ENCODE measurements around the gene TRPV6. TPM values are rescaled to one million over a fixed set of nuclear protein-coding genes. Genes with fewer than 3 reads are reported as not detected.

TRPV6 gene
- total RNA-seq, 2 donors from 2014 or later, result not detected

- H3K4me1 Mint-ChIP-seq, result peaks cover 2% of the 10 kb centered on the region
- H3K27me3 Mint-ChIP-seq, result peaks cover 64% of the 10 kb centered on the region
- H3K36me3 Mint-ChIP-seq (ENCODE audit: low read depth), result peaks cover 2% of the 10 kb centered on the region
- no peak for ATAC-seq
- no peaks in the 10 kb centered on the region for H3K9me3 ChIP-seq (ENCODE audit: control insufficient read depth, low read length, poor library complexity, severe bottlenecking)
- H3K27ac Mint-ChIP-seq, result peak overlapping the region; percentile 70
- no peak overlapping the region for H3K4me3 Mint-ChIP-seq
- no peak for DNase-seq
Observed at GRCh38 chr7:142916508-142916907, 31.0 kb upstream of the TRPV6 start.

- peaks cover 5% of the 10 kb centered on the region for H3K36me3 Mint-ChIP-seq (ENCODE audit: low read depth)
- no peaks in the 10 kb centered on the region for H3K9me3 ChIP-seq (ENCODE audit: control insufficient read depth, low read length, poor library complexity, severe bottlenecking)
- no peak overlapping the region for H3K27ac Mint-ChIP-seq
- peaks cover 74% of the 10 kb centered on the region for H3K27me3 Mint-ChIP-seq
- no peak overlapping the region for H3K4me3 Mint-ChIP-seq
- peaks cover 2% of the 10 kb centered on the region for H3K4me1 Mint-ChIP-seq
- DNase-seq (no peak), ATAC-seq (no peak)
Observed at GRCh38 chr7:142915315-142915714, 29.8 kb upstream of the TRPV6 start.

- Mint-ChIP-seq H3K27ac (no peak overlapping the region), H3K4me3 (no peak overlapping the region), H3K27me3 (peaks cover 84% of the 10 kb centered on the region), H3K36me3 (ENCODE audit: low read depth) (peaks cover 5% of the 10 kb centered on the region), H3K4me1 (peaks cover 3% of the 10 kb centered on the region)
- ATAC-seq (no peak), DNase-seq (no peak)
- H3K9me3 ChIP-seq (ENCODE audit: control insufficient read depth, low read length, poor library complexity, severe bottlenecking), result no peaks in the 10 kb centered on the region
Observed at GRCh38 chr7:142914121-142914520, 28.6 kb upstream of the TRPV6 start.

- Mint-ChIP-seq H3K27me3 (peaks cover 84% of the 10 kb centered on the region), H3K4me1 (peaks cover 7% of the 10 kb centered on the region), H3K36me3 (ENCODE audit: low read depth) (peaks cover 7% of the 10 kb centered on the region), H3K4me3 (no peak overlapping the region), H3K27ac (no peak overlapping the region)
- H3K9me3 ChIP-seq (ENCODE audit: control insufficient read depth, low read length, poor library complexity, severe bottlenecking), result no peaks in the 10 kb centered on the region
- DNase-seq (no peak), ATAC-seq (no peak)
Observed at GRCh38 chr7:142913566-142913965, 28.0 kb upstream of the TRPV6 start.

- no peaks in the 10 kb centered on the region for H3K9me3 ChIP-seq (ENCODE audit: control insufficient read depth, low read length, poor library complexity, severe bottlenecking)
- no peak for ATAC-seq
- H3K4me3 Mint-ChIP-seq, result no peak overlapping the region
- H3K27me3 Mint-ChIP-seq, result peaks cover 84% of the 10 kb centered on the region
- H3K36me3 Mint-ChIP-seq (ENCODE audit: low read depth), result peaks cover 7% of the 10 kb centered on the region
- no peak overlapping the region for H3K27ac Mint-ChIP-seq
- DNase-seq, result no peak
- peaks cover 7% of the 10 kb centered on the region for H3K4me1 Mint-ChIP-seq
Observed at GRCh38 chr7:142913051-142913450, 27.5 kb upstream of the TRPV6 start.

GRCh38 chr7:142910481-142910880 lies 24.9 kb upstream of the TRPV6 start:
- no peaks in the 10 kb centered on the region for H3K9me3 ChIP-seq (ENCODE audit: control insufficient read depth, low read length, poor library complexity, severe bottlenecking)
- Mint-ChIP-seq H3K4me1 (peaks cover 7% of the 10 kb centered on the region), H3K27me3 (peaks cover 88% of the 10 kb centered on the region), H3K36me3 (ENCODE audit: low read depth) (peaks cover 5% of the 10 kb centered on the region), H3K4me3 (no peak overlapping the region), H3K27ac (no peak overlapping the region)
- no peak for ATAC-seq
- DNase-seq, result no peak

- peaks cover 5% of the 10 kb centered on the region for H3K36me3 Mint-ChIP-seq (ENCODE audit: low read depth)
- no peak overlapping the region for H3K4me3 Mint-ChIP-seq
- H3K27me3 Mint-ChIP-seq, result peaks cover 83% of the 10 kb centered on the region
- H3K9me3 ChIP-seq (ENCODE audit: control insufficient read depth, low read length, poor library complexity, severe bottlenecking), result no peaks in the 10 kb centered on the region
- ATAC-seq (no peak), DNase-seq (no peak)
- H3K27ac Mint-ChIP-seq, result no peak overlapping the region
- H3K4me1 Mint-ChIP-seq, result peaks cover 7% of the 10 kb centered on the region
Observed at GRCh38 chr7:142910031-142910433, 24.5 kb upstream of the TRPV6 start.

GRCh38 chr7:142908921-142909890 lies 23.7 kb upstream of the TRPV6 start:
- H3K27me3 Mint-ChIP-seq, result peaks cover 76% of the 10 kb centered on the region

GRCh38 chr7:142908290-142908689 lies 22.7 kb upstream of the TRPV6 start:
- Mint-ChIP-seq H3K4me1 (peaks cover 7% of the 10 kb centered on the region), H3K27me3 (peaks cover 67% of the 10 kb centered on the region), H3K4me3 (no peak overlapping the region), H3K27ac (no peak overlapping the region), H3K36me3 (ENCODE audit: low read depth) (peaks cover 5% of the 10 kb centered on the region)
- ATAC-seq, result no peak
- no peak for DNase-seq
- no peaks in the 10 kb centered on the region for H3K9me3 ChIP-seq (ENCODE audit: control insufficient read depth, low read length, poor library complexity, severe bottlenecking)

More at GRCh38 chr7:142908921-142909890, 23.7 kb upstream of the TRPV6 start:
- H3K9me3 ChIP-seq (ENCODE audit: control insufficient read depth, low read length, poor library complexity, severe bottlenecking), result no peaks in the 10 kb centered on the region
- Mint-ChIP-seq H3K4me3 (no peak overlapping the region), H3K27ac (no peak overlapping the region), H3K4me1 (peaks cover 7% of the 10 kb centered on the region), H3K36me3 (ENCODE audit: low read depth) (peaks cover 5% of the 10 kb centered on the region)
- peak; percentile 64 for ATAC-seq
- no peak for DNase-seq

GRCh38 chr7:142906643-142907042 lies 21.1 kb upstream of the TRPV6 start:
- peaks cover 5% of the 10 kb centered on the region for H3K4me1 Mint-ChIP-seq
- no peak overlapping the region for H3K27ac Mint-ChIP-seq
- H3K4me3 Mint-ChIP-seq, result no peak overlapping the region
- peaks cover 7% of the 10 kb centered on the region for H3K36me3 Mint-ChIP-seq (ENCODE audit: low read depth)
- H3K27me3 Mint-ChIP-seq, result peaks cover 54% of the 10 kb centered on the region
- H3K9me3 ChIP-seq (ENCODE audit: control insufficient read depth, low read length, poor library complexity, severe bottlenecking), result no peaks in the 10 kb centered on the region
- ATAC-seq (no peak), DNase-seq (no peak)

- Mint-ChIP-seq H3K36me3 (ENCODE audit: low read depth) (peaks cover 4% of the 10 kb centered on the region), H3K27ac (no peak overlapping the region), H3K27me3 (peaks cover 45% of the 10 kb centered on the region), H3K4me3 (no peak overlapping the region), H3K4me1 (peaks cover 5% of the 10 kb centered on the region)
- ATAC-seq, result no peak
- H3K9me3 ChIP-seq (ENCODE audit: control insufficient read depth, low read length, poor library complexity, severe bottlenecking), result no peaks in the 10 kb centered on the region
- no peak for DNase-seq
Observed at GRCh38 chr7:142905759-142906158, 20.2 kb upstream of the TRPV6 start.

- no peak for ATAC-seq
- H3K36me3 Mint-ChIP-seq (ENCODE audit: low read depth), result peaks cover 4% of the 10 kb centered on the region
Observed at GRCh38 chr7:142904128-142904527, 18.6 kb upstream of the TRPV6 start.

GRCh38 chr7:142901426-142902259 lies 16.1 kb upstream of the TRPV6 start:
- no peak overlapping the region for H3K27ac Mint-ChIP-seq
- no peaks in the 10 kb centered on the region for H3K4me1 Mint-ChIP-seq
- H3K36me3 Mint-ChIP-seq (ENCODE audit: low read depth), result peaks cover 8% of the 10 kb centered on the region
- H3K27me3 Mint-ChIP-seq, result peaks cover 24% of the 10 kb centered on the region
- H3K4me3 Mint-ChIP-seq, result no peak overlapping the region
- DNase-seq, result no peak
- ATAC-seq, result no peak
- H3K9me3 ChIP-seq (ENCODE audit: control insufficient read depth, low read length, poor library complexity, severe bottlenecking), result no peaks in the 10 kb centered on the region

More at GRCh38 chr7:142904128-142904527, 18.6 kb upstream of the TRPV6 start:
- peaks cover 4% of the 10 kb centered on the region for H3K4me1 Mint-ChIP-seq
- H3K27ac Mint-ChIP-seq, result no peak overlapping the region
- H3K27me3 Mint-ChIP-seq, result peaks cover 29% of the 10 kb centered on the region
- no peak overlapping the region for H3K4me3 Mint-ChIP-seq
- no peaks in the 10 kb centered on the region for H3K9me3 ChIP-seq (ENCODE audit: control insufficient read depth, low read length, poor library complexity, severe bottlenecking)
- no peak for DNase-seq

Measured in T-helper 17 cell (primary cell).